Ovary (tissue), 3 donors: Measurements from ENCODE around the gene GGTLC1.

ENCODE experiments used
- EP300 ChIP-seq: sonication (generic); formaldehyde crosslinking; IDR thresholded peaks from one replicate; pipeline ENCODE4 v1.6.1; 2017; ENCODE audit warnings: antibody characterized with exemption
- POLR2A ChIP-seq: fragments of 450-650 bp; IDR thresholded peaks from one replicate; pipeline ENCODE4 v1.6.1; 2017; ENCODE audit warnings: antibody characterized with exemption, mild to moderate bottlenecking, moderate library complexity
- TF ChIP-seq, protein P1 (sequence below), 3 donors: fragments of 450-650 bp in 2 of 3; fragments of 200-600 bp in 1 of 3; IDR thresholded peaks; one replicate each; pipeline versions ENCODE4 v1.5.1 to v1.8.0; 2016 to 2022; ENCODE audit warnings: antibody characterized with exemption in 3 of 3, mild to moderate bottlenecking in 1 of 3
- donor health status: DM: no; HTN: no; CAD: no.

DNA sequence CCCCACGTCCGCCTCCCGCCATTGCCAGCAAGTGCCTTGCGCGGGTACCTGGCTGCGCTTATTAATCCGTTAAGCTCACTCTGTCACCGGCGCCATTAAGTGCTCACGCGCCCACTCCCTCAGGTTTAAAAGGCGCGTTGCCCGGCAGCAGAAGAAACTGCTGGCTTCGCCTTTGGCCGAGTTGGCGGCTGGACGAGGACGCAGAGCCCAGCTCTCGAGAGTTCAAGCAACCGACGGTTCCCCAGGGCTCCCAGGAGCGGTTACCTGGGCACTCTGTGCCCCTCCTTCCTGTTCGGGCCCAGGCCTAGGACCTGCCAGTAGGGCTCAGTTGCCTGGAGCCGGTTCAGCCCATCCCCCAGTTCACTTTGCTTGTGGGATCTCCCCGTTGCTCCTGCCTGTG is at the start of gene GGTLC1:
- TF ChIP-seq, protein P1, sequence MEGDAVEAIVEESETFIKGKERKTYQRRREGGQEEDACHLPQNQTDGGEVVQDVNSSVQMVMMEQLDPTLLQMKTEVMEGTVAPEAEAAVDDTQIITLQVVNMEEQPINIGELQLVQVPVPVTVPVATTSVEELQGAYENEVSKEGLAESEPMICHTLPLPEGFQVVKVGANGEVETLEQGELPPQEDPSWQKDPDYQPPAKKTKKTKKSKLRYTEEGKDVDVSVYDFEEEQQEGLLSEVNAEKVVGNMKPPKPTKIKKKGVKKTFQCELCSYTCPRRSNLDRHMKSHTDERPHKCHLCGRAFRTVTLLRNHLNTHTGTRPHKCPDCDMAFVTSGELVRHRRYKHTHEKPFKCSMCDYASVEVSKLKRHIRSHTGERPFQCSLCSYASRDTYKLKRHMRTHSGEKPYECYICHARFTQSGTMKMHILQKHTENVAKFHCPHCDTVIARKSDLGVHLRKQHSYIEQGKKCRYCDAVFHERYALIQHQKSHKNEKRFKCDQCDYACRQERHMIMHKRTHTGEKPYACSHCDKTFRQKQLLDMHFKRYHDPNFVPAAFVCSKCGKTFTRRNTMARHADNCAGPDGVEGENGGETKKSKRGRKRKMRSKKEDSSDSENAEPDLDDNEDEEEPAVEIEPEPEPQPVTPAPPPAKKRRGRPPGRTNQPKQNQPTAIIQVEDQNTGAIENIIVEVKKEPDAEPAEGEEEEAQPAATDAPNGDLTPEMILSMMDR (IDR thresholded peaks at IDR 0.05), result no peak
- no peak for TF ChIP-seq POLR2A
- TF ChIP-seq EP300, result no peak
